ENCODE measurements around the gene ZBTB16.

DNA sequence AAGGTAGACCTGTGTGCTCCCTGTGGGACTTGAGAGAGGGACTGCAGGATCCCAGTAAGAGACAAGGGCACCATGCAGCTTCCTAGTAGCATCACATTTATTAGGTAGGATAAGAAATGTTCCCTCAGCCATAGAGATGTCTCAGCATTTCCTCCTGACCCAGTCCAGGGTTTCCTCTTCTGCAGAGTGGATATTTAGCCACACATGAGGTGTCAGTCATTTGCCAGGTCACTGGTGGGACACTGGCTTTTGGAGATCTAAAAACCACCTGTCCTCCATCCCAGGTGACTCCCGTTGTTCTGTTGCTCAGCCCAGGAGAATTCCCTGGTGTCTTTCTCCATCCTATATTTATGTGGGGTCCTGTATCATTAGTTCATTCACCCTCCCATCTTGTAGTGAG lies 119.1 kb downstream of the ZBTB16 start:
- TF ChIP-seq, protein P1, sequence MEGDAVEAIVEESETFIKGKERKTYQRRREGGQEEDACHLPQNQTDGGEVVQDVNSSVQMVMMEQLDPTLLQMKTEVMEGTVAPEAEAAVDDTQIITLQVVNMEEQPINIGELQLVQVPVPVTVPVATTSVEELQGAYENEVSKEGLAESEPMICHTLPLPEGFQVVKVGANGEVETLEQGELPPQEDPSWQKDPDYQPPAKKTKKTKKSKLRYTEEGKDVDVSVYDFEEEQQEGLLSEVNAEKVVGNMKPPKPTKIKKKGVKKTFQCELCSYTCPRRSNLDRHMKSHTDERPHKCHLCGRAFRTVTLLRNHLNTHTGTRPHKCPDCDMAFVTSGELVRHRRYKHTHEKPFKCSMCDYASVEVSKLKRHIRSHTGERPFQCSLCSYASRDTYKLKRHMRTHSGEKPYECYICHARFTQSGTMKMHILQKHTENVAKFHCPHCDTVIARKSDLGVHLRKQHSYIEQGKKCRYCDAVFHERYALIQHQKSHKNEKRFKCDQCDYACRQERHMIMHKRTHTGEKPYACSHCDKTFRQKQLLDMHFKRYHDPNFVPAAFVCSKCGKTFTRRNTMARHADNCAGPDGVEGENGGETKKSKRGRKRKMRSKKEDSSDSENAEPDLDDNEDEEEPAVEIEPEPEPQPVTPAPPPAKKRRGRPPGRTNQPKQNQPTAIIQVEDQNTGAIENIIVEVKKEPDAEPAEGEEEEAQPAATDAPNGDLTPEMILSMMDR (IDR thresholded peaks at IDR 0.05), result no peak
- TF ChIP-seq POLR2A (IDR thresholded peaks at IDR 0.05), result no peak

Data from heart left ventricle (tissue), 13 donors.